ENCODE results near the gene SLC46A1.

DNA sequence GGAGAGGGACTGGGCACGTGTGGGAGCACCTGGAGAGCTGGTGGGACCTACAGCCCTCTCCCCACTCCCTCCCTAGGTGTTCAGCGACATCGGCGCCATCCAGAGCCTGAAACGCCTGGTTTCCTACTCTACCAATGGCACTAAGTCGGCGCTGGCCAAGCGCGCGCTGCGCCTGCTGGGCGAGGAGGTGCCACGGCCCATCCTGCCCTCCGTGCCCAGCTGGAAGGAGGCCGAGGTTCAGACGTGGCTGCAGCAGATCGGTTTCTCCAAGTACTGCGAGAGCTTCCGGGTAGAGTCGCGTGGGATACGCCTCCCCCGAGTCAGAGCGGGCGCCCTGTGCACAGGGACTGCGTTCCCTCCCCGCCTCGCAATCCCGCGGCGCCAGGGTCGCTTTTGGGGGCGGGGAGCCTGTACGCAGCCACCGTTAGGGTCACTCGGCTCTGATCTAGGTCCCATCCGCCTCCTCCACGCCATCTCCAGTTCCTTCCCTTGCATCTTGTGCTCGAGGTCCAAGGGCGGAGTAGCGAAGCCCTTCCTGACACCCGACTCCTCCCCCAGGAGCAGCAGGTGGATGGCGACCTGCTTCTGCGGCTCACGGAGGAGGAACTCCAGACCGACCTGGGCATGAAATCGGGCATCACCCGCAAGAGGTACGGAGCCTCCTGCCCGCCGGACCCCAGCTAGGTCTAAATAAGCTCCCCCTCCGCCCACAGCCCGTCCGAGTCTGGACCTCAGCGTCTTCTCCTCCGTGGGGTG is 21.6 kb downstream of the SLC46A1 start:
- TF ChIP-seq, protein P1, sequence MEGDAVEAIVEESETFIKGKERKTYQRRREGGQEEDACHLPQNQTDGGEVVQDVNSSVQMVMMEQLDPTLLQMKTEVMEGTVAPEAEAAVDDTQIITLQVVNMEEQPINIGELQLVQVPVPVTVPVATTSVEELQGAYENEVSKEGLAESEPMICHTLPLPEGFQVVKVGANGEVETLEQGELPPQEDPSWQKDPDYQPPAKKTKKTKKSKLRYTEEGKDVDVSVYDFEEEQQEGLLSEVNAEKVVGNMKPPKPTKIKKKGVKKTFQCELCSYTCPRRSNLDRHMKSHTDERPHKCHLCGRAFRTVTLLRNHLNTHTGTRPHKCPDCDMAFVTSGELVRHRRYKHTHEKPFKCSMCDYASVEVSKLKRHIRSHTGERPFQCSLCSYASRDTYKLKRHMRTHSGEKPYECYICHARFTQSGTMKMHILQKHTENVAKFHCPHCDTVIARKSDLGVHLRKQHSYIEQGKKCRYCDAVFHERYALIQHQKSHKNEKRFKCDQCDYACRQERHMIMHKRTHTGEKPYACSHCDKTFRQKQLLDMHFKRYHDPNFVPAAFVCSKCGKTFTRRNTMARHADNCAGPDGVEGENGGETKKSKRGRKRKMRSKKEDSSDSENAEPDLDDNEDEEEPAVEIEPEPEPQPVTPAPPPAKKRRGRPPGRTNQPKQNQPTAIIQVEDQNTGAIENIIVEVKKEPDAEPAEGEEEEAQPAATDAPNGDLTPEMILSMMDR (IDR thresholded peaks at IDR 0.05; ENCODE audit: insufficient read depth, low read depth, low read length) = no peak
- no peak for TF ChIP-seq EZH2 (IDR thresholded peaks at IDR 0.05; ENCODE audit: insufficient read depth, low read length)
